Hematopoietic multipotent progenitor cell (in vitro differentiated cells): ENCODE results near the gene CCDC175. TPM values are rescaled to one million over a fixed set of nuclear protein-coding genes. Genes with fewer than 3 reads are reported as not detected.
A peak's percentile ranks its signal among the peaks of the same experiment; 100 is the strongest.

Experiments
- DNase-seq, 3 donors: peaks; one replicate each; pipeline ENCODE4 v3.0.0-alpha.2; 2011 to 2015; ENCODE audit warnings: low read depth in 2 of 3, low spot score in 2 of 3
- total RNA-seq: library from RNA; depleted of rRNA; stranded (reverse); fragments of >200 nt; gene quantifications from one replicate; pipeline ENCODE4 v1.2.3, GENCODE V29; 2012

CCDC175 gene
- total RNA-seq, 1 donor, result 0.54 TPM

DNA sequence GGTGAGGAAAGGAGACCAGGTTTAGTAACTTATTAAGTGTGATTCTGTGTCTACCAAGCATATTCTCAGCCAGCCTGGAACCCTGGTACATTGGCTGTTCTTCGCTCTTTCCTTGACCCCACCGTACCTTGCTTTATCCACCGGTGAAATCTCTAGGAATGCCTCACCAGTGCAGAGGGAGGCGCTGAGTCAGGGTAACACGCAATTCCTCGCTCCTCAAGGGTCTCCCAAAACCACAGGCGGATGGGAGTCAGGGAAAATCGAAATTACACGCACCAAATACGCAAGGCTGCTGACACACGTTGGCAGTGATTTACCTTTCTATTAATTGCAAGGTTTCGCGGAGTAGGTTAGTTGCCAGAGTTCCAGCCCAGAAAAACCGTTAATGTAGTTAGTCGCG, 93.2 kb downstream of the CCDC175 start:
- DNase-seq, result no peak

DNA sequence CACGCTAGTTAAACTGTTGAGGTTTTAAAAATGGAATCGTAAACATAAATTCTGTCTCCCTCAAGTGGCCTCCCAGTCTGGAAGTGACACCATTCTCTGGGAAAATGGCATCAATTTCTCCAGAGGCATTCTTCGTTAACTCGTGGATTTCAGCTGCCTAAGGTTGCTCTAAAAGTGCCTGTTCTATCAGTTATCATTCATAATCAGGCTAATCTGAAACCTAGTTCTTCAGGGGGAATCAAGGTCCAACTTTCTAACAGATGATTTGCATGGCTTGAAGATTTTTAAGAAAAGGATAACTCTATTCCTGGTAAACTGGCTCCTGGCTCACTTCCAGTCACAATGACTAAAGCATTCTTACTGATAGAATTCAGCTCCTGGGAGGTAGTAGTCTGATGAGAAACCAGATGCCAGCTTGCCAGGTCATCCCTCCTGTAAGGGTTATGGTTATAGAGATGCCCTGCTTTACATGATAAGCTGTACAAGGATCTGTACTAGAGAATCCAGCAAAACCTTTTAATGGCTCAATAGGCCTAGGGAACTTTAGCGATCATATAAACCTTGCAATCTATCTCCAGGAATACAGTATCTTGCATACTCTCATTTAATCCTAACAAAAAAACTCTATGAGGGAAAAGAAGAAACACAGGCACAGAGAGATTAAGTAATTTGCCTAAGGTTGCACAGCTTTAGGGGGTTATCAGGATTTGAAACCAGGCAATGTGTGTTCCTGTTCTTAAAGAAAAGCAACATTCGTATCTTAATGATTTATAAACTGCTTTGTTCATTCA, 93.9 kb downstream of the CCDC175 start:
- peak in 2 of 3 donors; percentile 17 to 21 for DNase-seq

DNA sequence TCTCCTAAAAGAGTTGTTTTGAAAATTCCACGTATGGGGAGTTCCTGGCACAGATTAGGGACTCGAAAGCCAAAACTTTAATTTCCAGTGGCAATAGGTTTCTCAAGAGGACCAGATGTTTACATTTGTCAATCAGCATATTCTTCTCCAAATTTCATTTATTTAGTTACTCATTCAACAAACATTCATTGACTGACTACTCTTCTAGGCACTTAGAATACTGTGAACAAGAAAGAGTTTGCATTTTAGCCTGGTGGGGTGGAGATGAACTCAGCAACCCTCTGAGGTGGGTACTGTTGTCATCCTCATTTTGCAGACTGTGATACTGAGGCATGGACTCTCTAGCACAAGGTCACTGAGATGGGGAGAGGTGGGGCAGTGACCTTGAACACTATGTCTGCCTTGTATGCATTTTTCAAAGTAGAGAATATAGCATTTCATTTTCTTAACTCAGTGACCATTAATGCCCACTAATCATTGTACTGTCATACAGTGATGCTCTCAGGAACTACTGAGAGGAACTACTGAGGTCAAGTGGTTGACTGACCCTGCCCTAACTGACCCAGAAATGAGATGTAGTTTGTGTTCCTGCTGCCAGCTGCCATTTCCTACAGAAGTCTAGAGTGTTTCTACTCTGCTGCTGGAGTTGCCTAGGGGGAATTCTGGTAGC, 94.6 kb downstream of the CCDC175 start:
- no peak for DNase-seq

DNA sequence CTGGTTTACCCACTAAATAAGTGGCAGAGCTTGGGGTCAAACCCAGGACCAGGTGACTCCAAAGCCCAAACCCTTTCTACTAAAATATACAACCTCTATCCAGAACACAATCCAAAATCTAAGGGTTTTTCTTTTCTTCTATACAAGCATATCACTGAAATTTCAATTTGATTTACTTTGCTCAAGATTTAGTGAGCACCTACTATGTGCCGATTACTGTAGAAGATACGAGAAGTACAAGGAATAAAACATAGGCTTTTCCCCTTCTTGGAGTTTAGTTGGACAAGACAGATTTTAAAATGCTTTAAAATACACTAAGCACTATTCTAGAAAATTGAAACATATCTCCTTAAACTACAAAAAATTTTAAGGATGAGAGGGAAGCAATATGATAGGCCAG, 95.2 kb downstream of the CCDC175 start:
- no peak for DNase-seq

DNA sequence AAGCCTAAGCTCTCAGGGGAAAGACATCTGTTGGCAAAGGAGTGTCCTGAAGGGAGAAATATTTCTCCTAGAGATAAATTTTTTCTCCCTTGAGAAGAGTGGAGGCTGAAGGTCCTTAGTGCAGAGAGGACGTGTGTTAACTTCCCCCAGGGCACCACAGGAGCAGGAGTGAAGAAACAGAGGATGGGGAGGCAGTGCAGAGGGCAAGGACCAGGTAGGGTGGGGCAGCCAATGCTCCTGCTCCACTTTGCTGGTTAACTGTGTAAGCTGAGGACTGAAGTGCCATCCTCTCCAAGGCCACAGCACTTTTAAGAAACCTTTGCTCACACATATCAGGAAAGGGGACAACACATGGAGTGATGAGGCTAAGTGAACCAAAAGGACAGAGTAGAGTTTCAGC, 96.4 kb downstream of the CCDC175 start:
- no peak for DNase-seq

DNA sequence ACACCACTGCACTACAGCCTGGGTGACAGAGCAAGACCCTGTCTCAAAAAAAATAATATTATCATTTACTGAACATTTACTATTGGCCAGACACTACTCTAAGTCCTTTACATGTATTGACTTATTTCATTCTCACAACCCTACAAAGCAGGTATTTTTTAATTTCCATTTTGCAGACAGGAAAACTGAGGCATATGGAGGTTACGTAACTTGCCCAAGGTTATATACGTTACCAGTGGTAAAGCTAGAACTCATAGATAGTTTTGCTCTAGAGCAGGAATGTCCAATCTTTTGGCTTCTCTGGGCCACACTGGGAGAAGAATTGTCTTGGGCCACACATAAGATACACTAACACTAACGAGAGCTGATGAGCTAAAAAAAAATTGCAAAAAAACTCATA, 98.1 kb downstream of the CCDC175 start:
- no peak for DNase-seq

DNA sequence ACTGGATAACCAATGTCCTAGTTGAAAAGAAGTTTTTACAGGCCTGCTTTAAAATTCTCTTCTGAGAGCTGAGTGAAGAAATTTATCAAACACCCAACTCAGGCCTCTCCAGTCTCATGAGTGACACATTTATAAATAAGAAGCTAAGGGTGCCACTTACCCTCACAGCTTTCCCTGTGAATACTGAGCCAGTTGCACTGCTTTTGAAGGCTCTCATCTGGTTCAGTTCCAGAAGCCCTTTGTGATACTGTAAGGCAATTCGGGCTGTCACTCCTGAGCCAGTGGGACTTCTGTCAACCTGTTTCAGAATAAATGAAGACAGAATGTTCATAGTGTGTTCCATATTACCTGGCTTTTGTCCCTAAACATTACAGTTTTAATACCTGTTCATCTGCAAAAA, 100.9 kb downstream of the CCDC175 start:
- DNase-seq, result no peak

DNA sequence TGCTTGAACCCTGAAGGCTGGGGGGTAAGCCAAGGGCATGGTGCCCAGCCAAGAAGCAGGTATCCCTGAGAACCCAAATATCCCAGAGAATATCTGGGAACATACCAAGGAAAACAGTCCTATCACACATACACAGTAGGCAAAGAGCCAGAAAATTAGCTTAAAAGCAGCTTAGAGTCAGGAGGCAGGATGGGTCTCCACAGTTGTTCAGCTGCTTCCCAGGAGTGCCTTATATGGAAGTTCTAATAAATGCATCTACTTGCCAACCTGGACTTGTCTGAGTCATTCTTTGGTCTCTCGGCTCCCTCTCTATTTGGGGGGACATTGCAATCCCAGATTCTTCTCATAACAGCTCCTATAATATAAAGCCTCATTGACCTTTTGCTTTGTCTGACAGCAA, 102.4 kb downstream of the CCDC175 start:
- no peak for DNase-seq

DNA sequence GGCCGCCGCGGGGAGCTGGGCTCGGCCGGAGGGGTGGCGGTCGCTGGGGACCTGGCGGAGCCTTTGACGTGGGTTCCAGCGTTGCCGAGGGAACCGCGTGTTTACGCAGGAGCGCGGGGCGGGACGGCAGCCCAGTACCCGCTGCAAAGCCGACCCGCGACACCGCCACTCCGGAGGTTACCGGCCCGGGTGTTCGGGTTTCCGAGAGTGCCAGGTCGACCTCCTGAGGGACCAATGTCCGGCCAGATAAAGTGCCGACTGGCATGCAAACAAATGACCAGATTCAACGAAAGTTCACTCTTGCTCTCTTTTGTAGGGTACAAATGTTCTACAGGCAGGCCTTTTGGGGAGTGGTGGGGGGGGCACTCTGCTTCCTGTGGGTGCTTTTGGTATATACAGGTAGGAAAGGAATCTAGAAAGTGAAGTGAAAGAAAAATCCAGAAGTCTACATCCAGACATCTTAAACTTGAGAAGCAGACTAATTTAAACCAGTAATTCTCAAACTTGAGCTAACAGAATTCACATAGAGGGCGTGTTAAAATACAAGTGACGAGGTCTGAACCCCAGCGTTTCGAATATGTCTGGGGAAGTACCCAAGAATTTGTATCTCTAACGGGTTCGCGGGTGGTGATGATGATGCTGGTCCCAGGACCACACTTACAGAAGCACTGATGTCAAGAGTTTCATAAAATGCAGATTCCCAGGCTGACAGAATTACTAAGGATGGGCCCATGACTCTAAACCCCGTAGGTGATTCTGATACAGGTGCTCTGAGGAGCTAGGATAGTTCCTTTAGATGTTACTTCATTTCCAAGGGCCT, 111.1 kb downstream of the CCDC175 start, which contains the start of gene GPR135:
TSS of gene GPR135 (minus strand) at position 65 of the 820 bp plus-strand sequence. CDS start 154 bp downstream, outside the sequence.
- peak in 2 of 3 donors; percentile 34 to 58 for DNase-seq

DNA sequence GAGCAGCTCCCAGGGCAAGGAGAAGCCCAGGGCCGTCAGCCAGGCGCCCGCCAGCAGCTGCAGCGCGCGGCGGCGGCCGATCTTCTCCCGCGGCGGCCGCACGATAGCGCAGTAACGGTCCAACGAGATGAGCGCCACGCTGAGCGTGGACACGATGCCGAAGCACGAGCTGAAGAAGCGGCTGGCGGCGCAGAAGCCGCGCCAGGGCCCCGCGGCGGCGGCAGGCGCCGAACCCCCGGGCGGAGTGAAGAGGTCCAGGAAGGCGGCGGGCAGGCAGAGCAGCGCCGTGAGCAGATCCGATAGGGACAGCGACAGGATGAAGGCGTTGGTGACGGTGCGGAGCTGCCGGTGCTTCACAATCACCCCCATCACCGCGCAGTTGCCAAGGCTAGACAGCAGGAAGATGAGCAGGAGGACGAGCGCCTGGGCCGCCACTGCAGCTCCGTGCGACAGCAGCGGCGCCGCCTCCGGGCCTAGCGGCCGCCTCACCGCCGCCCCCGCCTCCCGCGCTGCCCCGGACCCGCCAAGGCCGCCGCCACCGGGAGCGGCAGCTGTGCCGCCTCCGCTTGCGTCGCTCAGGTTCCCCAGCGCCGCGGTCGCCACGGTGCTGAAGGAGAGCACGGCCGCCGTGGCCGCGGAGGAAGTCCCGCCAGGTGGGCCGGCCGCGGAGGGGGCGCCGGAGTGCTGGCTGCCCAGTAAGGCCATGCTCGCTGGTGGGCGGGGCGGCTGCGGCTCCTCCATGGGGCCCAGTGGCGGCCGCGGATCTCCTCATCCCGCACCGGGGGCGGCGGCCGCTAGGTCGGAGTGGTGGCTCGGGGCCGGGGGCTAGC, 111.9 kb downstream of the CCDC175 start:
- peak; percentile 33 to 71 (median 66) for DNase-seq

DNA sequence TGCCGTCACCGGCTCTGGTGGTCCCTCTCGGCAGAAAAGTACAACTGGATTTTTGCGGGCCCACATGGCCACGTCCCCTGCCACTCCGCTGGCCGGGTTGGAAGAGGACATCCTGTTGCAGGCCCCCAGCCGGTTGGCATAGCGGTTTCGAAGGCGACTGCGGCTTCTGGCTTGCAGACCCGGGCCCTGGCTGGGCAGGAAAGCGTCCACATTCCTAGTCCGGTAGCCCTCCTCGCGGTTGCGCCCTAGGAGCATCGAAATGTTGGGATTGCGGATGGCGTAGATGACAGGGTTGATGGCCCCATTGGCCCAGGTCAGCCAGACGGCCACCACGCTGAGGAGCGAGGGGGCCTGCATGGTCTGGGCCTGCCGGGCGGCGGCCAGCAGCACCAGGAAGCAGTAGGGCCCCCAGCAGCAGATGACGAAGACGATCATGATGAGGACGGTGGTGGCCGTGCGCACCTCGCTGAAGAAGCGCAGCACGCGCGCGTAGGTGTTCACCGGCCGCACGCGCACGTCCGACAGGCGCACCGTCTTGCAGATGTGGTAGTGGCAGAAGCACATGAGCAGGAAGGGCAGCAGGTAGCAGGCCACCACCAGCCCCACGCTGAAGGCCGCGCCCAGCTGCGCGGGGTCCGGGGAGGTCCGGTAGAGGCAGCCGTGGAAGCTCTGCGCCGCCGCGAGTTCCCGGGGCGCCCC, 112.7 kb downstream of the CCDC175 start:
- DNase-seq, result peak in 1 of 3 donors; percentile 9

DNA sequence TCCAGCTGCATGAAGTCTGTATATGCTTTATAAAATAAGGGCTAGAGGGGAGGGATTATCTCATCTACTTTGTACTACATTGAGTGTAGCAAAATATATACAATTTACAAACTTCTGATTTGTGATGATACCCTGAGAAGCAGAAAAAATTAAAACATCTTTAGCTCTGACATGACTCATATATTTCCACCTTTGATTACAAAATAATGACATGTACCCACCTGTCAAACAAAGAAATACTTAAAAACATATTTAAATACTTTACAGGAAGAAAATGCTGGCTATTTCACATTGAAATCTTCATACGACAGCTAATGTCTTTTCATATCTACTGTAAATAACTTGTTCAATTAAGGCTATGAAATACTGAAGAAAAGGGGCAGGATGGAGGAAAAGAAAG, 114.7 kb downstream of the CCDC175 start:
- no peak for DNase-seq

DNA sequence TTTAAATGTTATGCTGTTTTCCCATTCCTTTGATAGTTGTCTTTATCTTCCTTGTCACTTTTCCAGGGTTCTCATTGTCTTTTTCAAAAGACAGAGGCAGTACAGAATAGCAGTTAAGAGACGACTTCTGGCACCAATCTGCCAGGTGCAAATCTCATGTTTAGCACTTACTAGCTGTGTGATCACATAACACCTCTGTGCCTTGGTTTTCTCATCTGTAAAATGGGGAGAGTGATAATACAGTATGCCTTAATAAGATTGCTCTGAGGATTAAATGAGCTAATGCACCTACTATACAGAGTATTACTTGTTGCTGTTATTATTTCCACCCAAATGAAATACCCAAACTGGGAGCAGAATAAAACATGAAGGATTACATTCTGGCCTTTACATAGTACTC, 116.2 kb downstream of the CCDC175 start:
- DNase-seq, result no peak

DNA sequence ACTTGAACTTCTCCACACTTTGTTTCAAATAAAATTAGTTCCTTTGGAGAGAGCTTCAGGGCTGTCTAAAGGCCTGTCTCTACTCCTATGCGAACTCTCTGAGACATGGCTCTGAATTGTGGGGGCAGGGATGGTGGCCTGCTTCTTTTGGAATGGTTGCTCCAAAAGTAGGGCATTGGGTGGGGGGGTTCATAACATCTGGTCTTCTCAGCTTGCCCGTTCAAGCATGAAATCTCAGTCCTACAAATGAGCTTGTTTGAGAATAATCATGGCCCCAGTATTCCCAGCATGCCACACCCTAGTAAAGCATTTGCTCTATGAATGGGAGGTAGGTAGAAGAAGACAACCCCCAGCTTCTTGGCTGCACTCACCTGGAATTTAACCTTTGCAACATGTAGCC, 118.1 kb downstream of the CCDC175 start:
- DNase-seq, result no peak

DNA sequence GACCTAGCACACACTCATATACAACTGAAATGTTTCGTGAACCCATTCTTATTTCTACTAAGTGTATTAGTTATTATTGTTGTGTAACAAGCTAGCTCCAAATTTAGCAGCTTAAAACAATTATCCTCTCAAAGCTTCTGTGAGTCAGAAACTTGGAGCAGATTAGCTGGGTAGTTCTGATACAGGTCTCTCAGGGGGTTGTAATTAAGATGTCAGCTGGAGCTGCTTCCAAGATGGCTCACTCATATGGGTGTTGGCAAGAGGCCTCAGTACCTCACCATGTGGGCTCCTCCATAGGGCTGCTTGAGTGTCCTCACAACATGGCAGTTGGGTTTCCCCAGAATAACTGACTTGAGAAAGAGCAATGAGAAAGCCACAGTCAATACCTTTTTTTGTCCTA, 121.2 kb downstream of the CCDC175 start:
- DNase-seq, result no peak

Other genes starting within 250 kb of the CCDC175 start
- gene GPR135, start 111.4 kb downstream of the CCDC175 start, total RNA-seq, result 3.0 TPM
- 55.5 TPM for gene L3HYPDH, start 92.4 kb downstream of the CCDC175 start, total RNA-seq
- 56.8 TPM for gene JKAMP, start 92.3 kb downstream of the CCDC175 start, total RNA-seq